Endothelial cell of umbilical vein (primary cell): ENCODE results near the gene P2RY2. TPM values are rescaled to one million over a fixed set of nuclear protein-coding genes. Genes with fewer than 3 reads are reported as not detected.

ENCODE experiments used
- BruUV-seq: library from RNA; stranded (reverse); fragments of 400-500 nt; replicated peaks from 2 replicates; lab custom pipeline; 2021; lab: Mats Ljungman, UMichigan
- CTCF ChIA-PET: fragments of 300-600, 350-600 bp; sonication (Branson Sonifier 250); formaldehyde crosslinking; loops from one replicate; lab custom pipeline; 2021; ENCODE audit warnings: antibody characterized with exemption, inconsistent platforms; lab: Charles Lee
- POLR2A ChIA-PET: fragments of 300-600, 350-600 bp; sonication (Branson Sonifier 250); formaldehyde crosslinking; loops from one replicate; lab custom pipeline; 2021; ENCODE audit warnings: antibody characterized with exemption, inconsistent platforms; lab: Charles Lee
- DNase-seq: peaks from one replicate; pipeline ENCODE4 v3.0.0-alpha.2; 2011; ENCODE audit warnings: low read depth, low spot score
- FAIRE-seq: peaks from 2 replicates; lab custom pipeline; 2011; peaks lifted over from hg19 to GRCh38; lab: Jason Lieb, UNC
- H2AFZ ChIP-seq: 2 replicates; pipeline ENCODE4 v1.6.0; 2012; ENCODE audit warnings: low read depth, low read length, control low read depth, inconsistent platforms
- H3K27ac ChIP-seq: 2 replicates; pipeline ENCODE4 v1.5.1; 2011; ENCODE audit warnings: low read depth, mild to moderate bottlenecking, control low read depth, low read length, moderate library complexity; ENCODE audit not compliant: insufficient read depth
- H3K27me3 ChIP-seq, 2 experiments: 2 replicates each; pipeline versions ENCODE4 v1.6.0 to v1.6.1; 2011; ENCODE audit warnings: low read length in 2 of 2, mixed read lengths in 1 of 2; ENCODE audit not compliant: control insufficient read depth in 2 of 2, insufficient read depth in 2 of 2
- H3K36me3 ChIP-seq, 2 experiments: 2 replicates in 1 of 2; 3 replicates in 1 of 2; pipeline ENCODE4 v1.5.1; 2011; ENCODE audit warnings: low read length in 2 of 2, mild to moderate bottlenecking in 1 of 2, moderate library complexity in 1 of 2; ENCODE audit not compliant: control insufficient read depth in 2 of 2, insufficient read depth in 2 of 2; ENCODE audit errors: extremely low read depth in 1 of 2
- H3K4me1 ChIP-seq: 3 replicates; pipeline ENCODE4 v1.5.1; 2011; ENCODE audit warnings: mild to moderate bottlenecking, low read length; ENCODE audit not compliant: control insufficient read depth, insufficient read depth; ENCODE audit errors: extremely low read depth
- H3K4me2 ChIP-seq: 2 replicates; pipeline ENCODE4 v1.6.1; 2011; ENCODE audit warnings: low read length, control low read depth, mixed read lengths; ENCODE audit not compliant: insufficient read depth
- H3K4me3 ChIP-seq, 3 experiments: fragments of 200-600 bp in 1 of 3; sonication (generic), shearing (Covaris generic) in 1 of 3; replicated peaks in 1 of 3; 2 replicates each; pipeline ENCODE4 v1.5.1; 2011 to 2016; ENCODE audit warnings: control low read depth in 3 of 3, low read length in 3 of 3, mild to moderate bottlenecking in 2 of 3, inconsistent platforms in 1 of 3, low read depth in 1 of 3, moderate library complexity in 1 of 3; ENCODE audit not compliant: insufficient read depth in 1 of 3
- H3K79me2 ChIP-seq: 2 replicates; pipeline ENCODE4 v1.6.0; 2012; ENCODE audit warnings: low read length, inconsistent platforms; ENCODE audit not compliant: control insufficient read depth, insufficient read depth
- H3K9ac ChIP-seq: replicated peaks from 2 replicates; pipeline ENCODE3; 2011; ENCODE audit warnings: low read length, control low read depth; ENCODE audit not compliant: insufficient read depth; ENCODE audit errors: extremely low read depth
- H3K9me1 ChIP-seq: replicated peaks from 3 replicates; pipeline ENCODE4 v1.6.0; 2011; ENCODE audit warnings: mild to moderate bottlenecking, low read length; ENCODE audit not compliant: control insufficient read depth, insufficient read depth; ENCODE audit errors: extremely low read depth
- H3K9me3 ChIP-seq: replicated peaks from 2 replicates; pipeline ENCODE4 v1.5.1; 2012; ENCODE audit warnings: low read length, inconsistent platforms; ENCODE audit not compliant: control insufficient read depth, insufficient read depth
- H4K20me1 ChIP-seq: replicated peaks from 2 replicates; pipeline ENCODE3; 2011; ENCODE audit warnings: mild to moderate bottlenecking, low read length; ENCODE audit not compliant: control insufficient read depth, insufficient read depth; ENCODE audit errors: extremely low read depth
- EZH2 ChIP-seq: IDR thresholded peaks from 2 replicates; pipeline ENCODE4 v1.6.1; 2012; ENCODE audit warnings: borderline replicate concordance, low read depth, mild to moderate bottlenecking, moderate library complexity, low read length, inconsistent platforms; ENCODE audit not compliant: severe bottlenecking
- FOS ChIP-seq: IDR thresholded peaks from 2 replicates; pipeline ENCODE4 v1.6.1; 2011; ENCODE audit warnings: mild to moderate bottlenecking, low read length, moderate library complexity, borderline replicate concordance; ENCODE audit not compliant: insufficient read depth
- GATA2 ChIP-seq: IDR thresholded peaks from 2 replicates; pipeline ENCODE4 v1.7.0; 2011; ENCODE audit warnings: low read depth, mild to moderate bottlenecking, moderate library complexity, mixed read lengths, low read length; ENCODE audit not compliant: insufficient read length, insufficient read depth
- JUN ChIP-seq: IDR thresholded peaks from 2 replicates; pipeline ENCODE4 v1.6.1; 2011; ENCODE audit warnings: borderline replicate concordance, low read depth; ENCODE audit not compliant: insufficient read length, insufficient read depth
- MYC ChIP-seq: IDR thresholded peaks from one replicate; pipeline ENCODE4 v1.6.1; 2011; ENCODE audit warnings: mild to moderate bottlenecking, low read depth, low read length
- POLR2A ChIP-seq: IDR thresholded peaks from 2 replicates; pipeline ENCODE4 v1.6.1; 2012; ENCODE audit warnings: low read depth, mild to moderate bottlenecking, control low read depth, low read length
- POLR2AphosphoS5 ChIP-seq: IDR thresholded peaks from 2 replicates; pipeline ENCODE4 v1.6.1; 2012; ENCODE audit warnings: low read depth, mild to moderate bottlenecking, control low read depth, low read length, moderate library complexity; ENCODE audit not compliant: insufficient read depth
- dilution Hi-C: fragments of 300-500 bp; cut with MboI; formaldehyde crosslinking; loops from one replicate; pipeline ENCODE4 v1.15.0; 2019; ENCODE audit warnings: low sequenced_read_pairs; ENCODE audit not compliant: extremely low pct_ligation_motif_present
- intact Hi-C: fragments of 100-400 bp; cut with micrococcal nuclease; formaldehyde crosslinking; loops from one replicate; pipeline ENCODE4 v1.10.0; 2022
- polyA plus RNA-seq, 4 experiments: library from polyadenylated mRNA; depleted of rRNA in 3 of 4; stranded (reverse) in 3 of 4; unstranded in 1 of 4; fragments of >200 nt; gene quantifications; 2 replicates each; pipeline versions ENCODE4 v1.2.1 to v1.2.3, GENCODE V29; 2011 to 2012; ENCODE audit warnings: missing spikeins in 1 of 4
- total RNA-seq: library from RNA; stranded (reverse); gene quantifications from 2 replicates; pipeline ENCODE4 v1.2.3, GENCODE V29; 2021
- TF ChIP-seq, protein P1 (sequence below), 2 donors: IDR thresholded peaks; 1 replicate in 1 of 2; 2 replicates in 1 of 2; pipeline ENCODE4 v1.5.1; 2011; ENCODE audit warnings: low read length in 2 of 2, mild to moderate bottlenecking in 2 of 2, moderate library complexity in 2 of 2, control low read depth in 1 of 2, inconsistent platforms in 1 of 2, low read depth in 1 of 2; ENCODE audit not compliant: insufficient read depth in 1 of 2; ENCODE audit errors: extremely low read depth in 1 of 2
- TF ChIP-seq, protein P2 (sequence below): IDR thresholded peaks from 2 replicates; pipeline ENCODE4 v1.6.1; 2011; ENCODE audit not compliant: insufficient read depth, insufficient read length

The P2RY2 gene
- total and polyA plus RNA-seq, 2 donors (not counting 3 experiments of a cell fraction or from before 2014, with no cell fraction given): 4.8 to 5.6 TPM

DNA sequence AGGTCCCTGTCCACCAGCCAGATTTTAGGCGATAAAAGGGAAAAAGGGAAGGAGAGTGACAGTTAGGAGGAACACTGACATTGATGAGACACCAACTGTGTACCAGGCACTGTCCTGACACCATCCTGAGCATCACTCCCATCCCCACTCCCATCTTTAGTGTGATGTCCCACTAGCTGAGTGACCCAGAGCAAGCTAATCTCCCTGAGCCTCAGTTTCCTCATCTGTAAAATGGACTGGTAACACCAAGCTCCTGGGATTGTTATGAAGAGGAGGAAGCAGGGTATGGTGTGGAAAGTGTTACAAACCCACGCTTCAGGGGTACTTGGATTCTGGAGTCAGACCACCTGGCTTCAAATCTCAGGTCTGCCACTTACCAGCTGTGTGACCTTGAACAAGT lies 45.6 kb downstream of the P2RY2 start:
- FAIRE-seq (no peak), DNase-seq (no peak)
- dilution Hi-C loops: no loop called here
- Histone ChIP-seq H3K27me3 (peaks cover 24 to 25% of the 10 kb centered on the region in 2 experiments), H3K4me1 (no peaks in the 10 kb centered on the region), H3K4me3 (no peak overlapping the region), H3K9ac (no peak overlapping the region), H2AFZ (no peak overlapping the region), H3K36me3 (no peaks in the 10 kb centered on the region), H3K4me2 (no peak overlapping the region), H3K79me2 (no peaks in the 10 kb centered on the region), H3K9me3 (no peaks in the 10 kb centered on the region), H4K20me1 (no peaks in the 10 kb centered on the region), H3K9me1 (no peaks in the 10 kb centered on the region), H3K27ac (no peak overlapping the region)
- BruUV-seq: no TSS peak
- intact Hi-C loops: no loop called here
- ChIA-PET POLR2A (interaction anchor here (0.6 kb wide), 1 partner anchor 215 kb away, joined by 4 read pairs; no protein-coding TSS in a partner anchor), CTCF (no interaction called here)
- TF ChIP-seq GATA2 (no peak), POLR2AphosphoS5 (no peak), MYC (no peak), POLR2A (no peak), FOS (no peak), EZH2 (no peak), JUN (no peak)
- TF ChIP-seq, protein P1, sequence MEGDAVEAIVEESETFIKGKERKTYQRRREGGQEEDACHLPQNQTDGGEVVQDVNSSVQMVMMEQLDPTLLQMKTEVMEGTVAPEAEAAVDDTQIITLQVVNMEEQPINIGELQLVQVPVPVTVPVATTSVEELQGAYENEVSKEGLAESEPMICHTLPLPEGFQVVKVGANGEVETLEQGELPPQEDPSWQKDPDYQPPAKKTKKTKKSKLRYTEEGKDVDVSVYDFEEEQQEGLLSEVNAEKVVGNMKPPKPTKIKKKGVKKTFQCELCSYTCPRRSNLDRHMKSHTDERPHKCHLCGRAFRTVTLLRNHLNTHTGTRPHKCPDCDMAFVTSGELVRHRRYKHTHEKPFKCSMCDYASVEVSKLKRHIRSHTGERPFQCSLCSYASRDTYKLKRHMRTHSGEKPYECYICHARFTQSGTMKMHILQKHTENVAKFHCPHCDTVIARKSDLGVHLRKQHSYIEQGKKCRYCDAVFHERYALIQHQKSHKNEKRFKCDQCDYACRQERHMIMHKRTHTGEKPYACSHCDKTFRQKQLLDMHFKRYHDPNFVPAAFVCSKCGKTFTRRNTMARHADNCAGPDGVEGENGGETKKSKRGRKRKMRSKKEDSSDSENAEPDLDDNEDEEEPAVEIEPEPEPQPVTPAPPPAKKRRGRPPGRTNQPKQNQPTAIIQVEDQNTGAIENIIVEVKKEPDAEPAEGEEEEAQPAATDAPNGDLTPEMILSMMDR (IDR thresholded peaks at IDR 0.05; ENCODE audit: extremely low read depth in 1 of 2, insufficient read depth in 1 of 2, low read depth in 1 of 2, low read length in 2 of 2): no peak
- TF ChIP-seq, protein P2, sequence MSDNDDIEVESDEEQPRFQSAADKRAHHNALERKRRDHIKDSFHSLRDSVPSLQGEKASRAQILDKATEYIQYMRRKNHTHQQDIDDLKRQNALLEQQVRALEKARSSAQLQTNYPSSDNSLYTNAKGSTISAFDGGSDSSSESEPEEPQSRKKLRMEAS: no peak
